Measurements from ENCODE around the gene CDYL2.
"Not testable (repeated sequence)": the region's sequence is repeated elsewhere in the genome, so short reads cannot be mapped to it uniquely, and the experiment has no call there.

CDYL2 gene

GRCh38 chr16:80804526-80805383 is at the start of gene CDYL2:
TSS of gene CDYL2 (minus strand) at chr16:80804598. CDS start at chr16:80804173, 425 bp downstream.
- peak; percentile 89 for DNase-seq (ENCODE audit: low spot score)

GRCh38 chr16:80852261-80852872 is 48.0 kb upstream of the CDYL2 start:
- DNase-seq (ENCODE audit: low spot score), result peak; percentile 16

GRCh38 chr16:80851831-80852230 is 47.4 kb upstream of the CDYL2 start:
- DNase-seq (ENCODE audit: low spot score), result no peak

- DNase-seq (ENCODE audit: low spot score), result no peak
These were observed 46.4 kb upstream of the CDYL2 start for GRCh38 chr16:80850757-80851156.

- no peak for DNase-seq (ENCODE audit: low spot score)
These were observed 44.5 kb upstream of the CDYL2 start for GRCh38 chr16:80848862-80849261.

- no peak for DNase-seq (ENCODE audit: low spot score)
These were observed 42.3 kb upstream of the CDYL2 start for GRCh38 chr16:80846680-80847079.

- no peak for DNase-seq (ENCODE audit: low spot score)
These were observed 41.9 kb upstream of the CDYL2 start for GRCh38 chr16:80846275-80846674.

GRCh38 chr16:80844395-80844794 is 40.0 kb upstream of the CDYL2 start:
- DNase-seq (ENCODE audit: low spot score), result no peak

GRCh38 chr16:80841231-80841630 is 36.8 kb upstream of the CDYL2 start:
- DNase-seq (ENCODE audit: low spot score), result no peak

- DNase-seq (ENCODE audit: low spot score), result no peak
These were observed 33.2 kb upstream of the CDYL2 start for GRCh38 chr16:80837533-80838147.

GRCh38 chr16:80836846-80837245 is 32.4 kb upstream of the CDYL2 start:
- DNase-seq (ENCODE audit: low spot score), result no peak

- DNase-seq (ENCODE audit: low spot score), result no peak
These were observed 31.8 kb upstream of the CDYL2 start for GRCh38 chr16:80836202-80836601.

GRCh38 chr16:80831039-80831438 is 26.6 kb upstream of the CDYL2 start:
- no peak for DNase-seq (ENCODE audit: low spot score)

GRCh38 chr16:80828495-80828894 is 24.1 kb upstream of the CDYL2 start:
- DNase-seq (ENCODE audit: low spot score), result no peak

- DNase-seq (ENCODE audit: low spot score), result no peak
These were observed 22.6 kb upstream of the CDYL2 start for GRCh38 chr16:80827007-80827406.

- DNase-seq (ENCODE audit: low spot score), result no peak
These were observed 21.0 kb upstream of the CDYL2 start for GRCh38 chr16:80825365-80825758.

- DNase-seq (ENCODE audit: low spot score), result peak; percentile 34
These were observed 20.4 kb upstream of the CDYL2 start for GRCh38 chr16:80824623-80825364.

GRCh38 chr16:80819988-80820387 is 15.6 kb upstream of the CDYL2 start:
- DNase-seq (ENCODE audit: low spot score), result no peak

- no peak for DNase-seq (ENCODE audit: low spot score)
These were observed 12.0 kb upstream of the CDYL2 start for GRCh38 chr16:80816356-80816755.

- not testable (repeated sequence) for DNase-seq (ENCODE audit: low spot score)
These were observed 10.9 kb upstream of the CDYL2 start for GRCh38 chr16:80815278-80815677.

GRCh38 chr16:80812593-80812992 is 8.2 kb upstream of the CDYL2 start:
- no peak for DNase-seq (ENCODE audit: low spot score)

GRCh38 chr16:80809366-80809765 is 5.0 kb upstream of the CDYL2 start:
- no peak for DNase-seq (ENCODE audit: low spot score)

Measured in AG08396 (cell line).